ENCODE data around the gene SERPINC1.
"Not testable (repeated sequence)": the region's sequence is repeated elsewhere in the genome, so short reads cannot be mapped to it uniquely, and the experiment has no call there.

Gene SERPINC1

GRCh38 chr1:173862146-173862768, 54.9 kb downstream of the SERPINC1 start:
- not testable (repeated sequence) for DNase-seq

- DNase-seq, result no peak
Observed at GRCh38 chr1:173861731-173862145, 55.4 kb downstream of the SERPINC1 start.

GRCh38 chr1:173860065-173860464, 57.1 kb downstream of the SERPINC1 start:
- no peak for DNase-seq

GRCh38 chr1:173859547-173859946, 57.6 kb downstream of the SERPINC1 start:
- not testable (repeated sequence) for DNase-seq

- DNase-seq, result no peak
Observed at GRCh38 chr1:173857363-173857917, 59.7 kb downstream of the SERPINC1 start.

GRCh38 chr1:173856903-173857302, 60.2 kb downstream of the SERPINC1 start:
- DNase-seq, result no peak

GRCh38 chr1:173856014-173856413, 61.1 kb downstream of the SERPINC1 start:
- DNase-seq, result no peak

Measured in CD4-positive, alpha-beta T cell treated with Interleukin-12 subunit alpha and Interleukin-12 subunit beta, for 1 hour (primary cell).